22Rv1 (cell line): ENCODE results near the gene BPIFB1.

Experiments
- H3K27ac ChIP-seq: fragments of 450-650 bp; 2 replicates; pipeline ENCODE4 v1.5.1; 2017
- ZFX ChIP-seq: fragments of 450-650 bp; IDR thresholded peaks from 2 replicates; pipeline ENCODE4 v1.6.1; 2017; ENCODE audit warnings: antibody characterized with exemption, borderline replicate concordance
- TF ChIP-seq, protein P1 (sequence below): fragments of 450-650 bp; IDR thresholded peaks from 2 replicates; pipeline ENCODE4 v1.5.1; 2017; ENCODE audit warnings: mild to moderate bottlenecking

Gene BPIFB1

DNA sequence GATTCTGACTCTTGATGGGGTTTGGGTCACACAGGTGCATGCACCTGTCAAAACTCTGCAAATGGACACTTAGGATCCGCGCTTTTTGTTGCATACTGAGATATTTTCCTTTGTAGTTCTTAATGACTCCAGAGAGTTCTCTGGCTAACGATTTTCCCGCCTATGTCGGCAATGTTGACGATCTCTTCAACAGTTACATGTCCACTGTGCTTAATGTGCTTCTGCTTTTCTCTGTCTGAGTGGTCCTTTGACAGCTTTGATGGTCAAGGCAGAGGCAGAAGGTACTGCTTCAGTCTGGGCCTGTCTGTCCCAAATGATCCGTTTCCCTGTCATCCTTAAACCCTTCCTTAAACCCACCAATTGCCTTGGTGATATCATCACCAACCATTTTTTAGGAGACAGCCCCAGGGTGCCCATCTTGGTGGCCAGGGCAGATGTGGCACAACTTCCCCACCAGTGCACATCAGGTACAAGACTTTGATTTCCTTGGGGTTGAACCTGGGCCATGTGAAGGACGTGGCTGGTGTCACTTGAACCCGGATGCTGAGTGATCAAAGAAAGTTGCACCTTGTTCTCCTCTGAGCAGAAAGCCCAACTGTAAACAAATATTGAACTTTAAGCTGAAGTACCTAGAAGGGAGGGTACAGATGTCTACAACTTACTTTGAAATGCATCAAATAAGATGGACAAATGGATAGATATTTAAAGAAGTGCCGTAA lies 10.7 kb upstream of the BPIFB1 start:
- H3K27ac ChIP-seq: no peak overlapping the region
- TF ChIP-seq ZFX: no peak
- TF ChIP-seq, protein P1, sequence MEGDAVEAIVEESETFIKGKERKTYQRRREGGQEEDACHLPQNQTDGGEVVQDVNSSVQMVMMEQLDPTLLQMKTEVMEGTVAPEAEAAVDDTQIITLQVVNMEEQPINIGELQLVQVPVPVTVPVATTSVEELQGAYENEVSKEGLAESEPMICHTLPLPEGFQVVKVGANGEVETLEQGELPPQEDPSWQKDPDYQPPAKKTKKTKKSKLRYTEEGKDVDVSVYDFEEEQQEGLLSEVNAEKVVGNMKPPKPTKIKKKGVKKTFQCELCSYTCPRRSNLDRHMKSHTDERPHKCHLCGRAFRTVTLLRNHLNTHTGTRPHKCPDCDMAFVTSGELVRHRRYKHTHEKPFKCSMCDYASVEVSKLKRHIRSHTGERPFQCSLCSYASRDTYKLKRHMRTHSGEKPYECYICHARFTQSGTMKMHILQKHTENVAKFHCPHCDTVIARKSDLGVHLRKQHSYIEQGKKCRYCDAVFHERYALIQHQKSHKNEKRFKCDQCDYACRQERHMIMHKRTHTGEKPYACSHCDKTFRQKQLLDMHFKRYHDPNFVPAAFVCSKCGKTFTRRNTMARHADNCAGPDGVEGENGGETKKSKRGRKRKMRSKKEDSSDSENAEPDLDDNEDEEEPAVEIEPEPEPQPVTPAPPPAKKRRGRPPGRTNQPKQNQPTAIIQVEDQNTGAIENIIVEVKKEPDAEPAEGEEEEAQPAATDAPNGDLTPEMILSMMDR: no peak

DNA sequence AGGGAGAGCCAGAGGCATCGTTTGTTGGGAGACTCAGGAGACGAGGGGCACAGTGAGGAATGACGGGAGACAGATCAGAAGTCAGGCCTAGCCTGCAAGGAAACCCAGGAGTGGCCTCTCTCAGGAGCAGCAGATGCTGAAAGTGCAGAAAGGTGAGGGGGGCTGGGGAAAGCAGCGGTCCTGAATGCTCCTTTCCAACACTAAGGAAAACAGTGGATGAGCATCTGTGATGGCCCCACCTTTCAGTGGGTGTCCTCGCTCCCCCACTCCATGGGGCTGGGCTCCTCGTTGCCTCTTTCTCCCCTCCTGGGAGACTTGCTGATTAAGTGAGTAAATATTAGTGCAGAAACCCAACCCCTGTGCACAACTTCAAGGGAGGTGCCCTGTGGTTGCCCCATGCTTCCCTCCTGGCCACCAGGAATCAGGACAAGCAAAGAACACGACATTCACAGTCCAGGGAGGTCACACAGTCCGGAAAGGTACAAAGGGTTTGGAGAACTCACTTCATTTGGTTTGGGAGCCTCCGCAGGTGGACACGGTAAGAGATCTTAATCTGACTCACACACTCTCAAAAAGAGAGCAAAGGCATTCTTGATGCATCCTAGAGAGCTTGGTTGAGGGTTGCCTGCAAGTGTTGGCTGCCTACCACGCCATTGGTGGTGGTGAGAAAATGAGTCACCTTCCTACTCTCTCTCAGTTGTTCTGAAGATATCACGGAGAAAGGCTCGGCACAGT lies 9.7 kb upstream of the BPIFB1 start:
- TF ChIP-seq, protein P1: no peak
- TF ChIP-seq ZFX: no peak
- no peak overlapping the region for H3K27ac ChIP-seq

DNA sequence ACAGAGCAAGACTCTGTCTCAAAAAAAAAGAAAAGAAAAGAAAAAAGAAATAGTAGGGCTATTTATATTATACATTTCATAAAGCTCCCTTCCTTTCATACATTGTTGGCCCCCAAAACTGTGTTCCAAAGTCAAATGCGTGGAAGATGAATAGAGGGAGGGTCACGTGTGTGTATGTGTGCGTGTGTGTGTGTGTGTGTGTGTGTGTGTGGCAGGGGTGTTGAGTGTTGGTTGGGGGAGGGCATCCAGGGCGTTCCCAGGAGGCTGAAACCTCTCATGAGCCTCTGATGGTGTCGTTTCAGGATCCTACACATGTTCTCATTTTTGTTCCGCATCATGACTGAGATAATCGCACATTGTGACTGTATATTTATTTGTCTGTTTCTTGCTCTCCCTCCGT lies 7.8 kb upstream of the BPIFB1 start:
- TF ChIP-seq ZFX: no peak
- TF ChIP-seq, protein P1: no peak
- H3K27ac ChIP-seq: no peak overlapping the region

DNA sequence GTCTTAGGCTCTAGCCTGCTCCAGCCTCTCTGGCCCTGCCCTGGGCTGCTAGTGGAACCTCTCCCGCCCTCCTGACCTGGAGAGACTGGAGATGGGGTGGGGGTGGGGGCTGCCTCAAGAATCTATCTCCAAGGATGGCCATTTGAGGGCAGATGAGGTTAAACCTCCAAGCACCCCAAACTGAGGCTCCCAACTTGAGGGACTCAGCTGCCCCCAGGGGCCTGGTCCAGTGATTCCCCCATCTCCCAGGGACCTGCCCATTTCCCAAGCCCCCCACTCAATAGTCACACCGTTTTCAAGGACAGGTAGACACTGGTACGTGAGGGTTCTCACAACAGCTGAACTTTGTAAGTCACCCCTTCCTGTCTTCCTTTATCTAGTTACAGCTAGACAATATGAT lies 7.1 kb upstream of the BPIFB1 start:
- no peak overlapping the region for H3K27ac ChIP-seq
- TF ChIP-seq ZFX: no peak
- TF ChIP-seq, protein P1: no peak

DNA sequence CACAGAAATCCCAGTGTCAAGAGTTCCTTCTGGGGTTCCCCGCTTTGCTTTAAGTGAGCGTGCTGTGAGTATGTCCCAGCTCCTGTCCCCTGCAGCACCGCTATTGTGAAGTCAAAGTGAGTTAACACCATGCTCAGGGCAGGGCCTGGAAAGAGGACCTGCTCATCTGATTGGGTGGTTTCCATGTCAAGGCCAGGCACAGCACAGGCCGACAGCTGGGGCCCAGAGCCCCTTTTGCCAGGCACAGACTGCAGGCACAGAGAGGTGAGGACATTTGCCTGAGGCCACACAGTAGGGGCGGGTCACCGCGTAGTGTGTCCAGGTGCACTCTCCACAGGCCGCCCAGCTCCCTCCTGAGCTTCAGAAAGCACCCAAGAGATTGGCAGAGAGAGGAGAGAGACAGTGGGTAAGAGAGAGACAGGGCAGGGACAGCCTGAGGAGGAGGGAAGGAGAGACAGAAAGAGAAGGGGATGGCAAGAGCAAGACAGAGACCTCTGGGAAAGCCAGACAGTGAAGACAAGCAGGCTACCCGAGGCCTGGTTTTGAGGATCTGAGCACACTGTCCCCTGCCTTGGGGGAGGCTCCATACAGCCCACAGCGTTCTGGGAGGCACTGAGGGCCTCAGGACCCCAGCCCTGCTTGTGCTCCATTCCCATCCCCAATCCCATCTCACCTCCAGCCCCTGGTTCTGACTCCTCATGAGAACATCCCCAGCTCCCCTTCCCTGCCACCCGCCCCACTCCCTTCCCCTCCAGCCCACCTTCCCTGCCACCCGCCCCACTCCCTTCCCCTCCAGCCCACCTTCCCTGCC lies 6.5 kb upstream of the BPIFB1 start:
- TF ChIP-seq, protein P1: no peak
- no peak for TF ChIP-seq ZFX
- H3K27ac ChIP-seq: no peak overlapping the region

GRCh38 chr20:33277471-33278441 lies 5.3 kb upstream of the BPIFB1 start:
- H3K27ac ChIP-seq: no peak overlapping the region
- TF ChIP-seq, protein P1: no peak
- no peak for TF ChIP-seq ZFX
